ENCODE results near the gene BCAP31.
A peak's percentile ranks its signal among the peaks of the same experiment; 100 is the strongest.
"Not testable (repeated sequence)": the region's sequence is repeated elsewhere in the genome, so short reads cannot be mapped to it uniquely, and the experiment has no call there.

BCAP31 gene

GRCh38 chrX:153693216-153694086, 30.7 kb downstream of the BCAP31 start:
- DNase-seq: no peak

DNA sequence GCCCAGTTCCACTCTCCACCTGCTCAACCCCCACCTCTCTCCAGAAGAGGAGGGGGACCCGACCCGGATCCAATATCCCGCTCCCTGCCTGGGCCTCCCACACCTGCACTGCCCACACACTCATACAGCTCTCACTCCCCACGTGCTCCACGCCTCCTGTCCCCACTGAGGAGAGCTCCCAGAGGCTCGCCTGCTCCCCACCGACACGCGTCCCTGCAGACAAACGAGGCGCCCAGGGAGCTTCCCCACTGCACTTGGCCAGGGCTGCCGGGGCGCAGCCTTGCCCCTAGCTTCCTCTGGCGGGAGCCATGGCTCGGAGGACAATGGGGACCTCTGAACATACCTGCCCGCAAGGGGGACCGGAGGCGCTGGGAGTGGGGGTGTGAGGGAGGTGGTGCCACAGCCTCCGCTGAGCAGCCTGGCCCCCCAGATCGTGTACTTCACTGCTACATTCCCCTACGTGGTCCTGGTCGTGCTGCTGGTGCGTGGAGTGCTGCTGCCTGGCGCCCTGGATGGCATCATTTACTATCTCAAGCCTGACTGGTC, 31.5 kb downstream of the BCAP31 start:
- no peak for DNase-seq

DNA sequence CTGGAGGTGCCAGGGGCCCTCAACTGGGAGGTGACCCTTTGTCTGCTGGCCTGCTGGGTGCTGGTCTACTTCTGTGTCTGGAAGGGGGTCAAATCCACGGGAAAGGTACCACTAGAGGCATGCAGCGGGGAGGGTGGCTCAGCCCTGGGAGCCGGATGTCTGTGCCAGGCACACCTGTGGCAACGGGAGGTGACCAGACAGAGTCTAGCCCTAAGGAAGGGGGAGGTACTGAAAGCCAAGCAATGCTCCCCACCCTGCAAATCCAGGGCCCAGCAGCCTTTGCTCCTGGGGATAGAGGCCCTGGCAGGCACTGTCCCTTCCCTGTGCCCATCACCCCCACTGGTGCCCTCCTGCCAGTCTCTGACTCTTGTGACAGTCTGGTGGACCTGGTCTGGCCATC, 32.2 kb downstream of the BCAP31 start:
- no peak for DNase-seq

DNA sequence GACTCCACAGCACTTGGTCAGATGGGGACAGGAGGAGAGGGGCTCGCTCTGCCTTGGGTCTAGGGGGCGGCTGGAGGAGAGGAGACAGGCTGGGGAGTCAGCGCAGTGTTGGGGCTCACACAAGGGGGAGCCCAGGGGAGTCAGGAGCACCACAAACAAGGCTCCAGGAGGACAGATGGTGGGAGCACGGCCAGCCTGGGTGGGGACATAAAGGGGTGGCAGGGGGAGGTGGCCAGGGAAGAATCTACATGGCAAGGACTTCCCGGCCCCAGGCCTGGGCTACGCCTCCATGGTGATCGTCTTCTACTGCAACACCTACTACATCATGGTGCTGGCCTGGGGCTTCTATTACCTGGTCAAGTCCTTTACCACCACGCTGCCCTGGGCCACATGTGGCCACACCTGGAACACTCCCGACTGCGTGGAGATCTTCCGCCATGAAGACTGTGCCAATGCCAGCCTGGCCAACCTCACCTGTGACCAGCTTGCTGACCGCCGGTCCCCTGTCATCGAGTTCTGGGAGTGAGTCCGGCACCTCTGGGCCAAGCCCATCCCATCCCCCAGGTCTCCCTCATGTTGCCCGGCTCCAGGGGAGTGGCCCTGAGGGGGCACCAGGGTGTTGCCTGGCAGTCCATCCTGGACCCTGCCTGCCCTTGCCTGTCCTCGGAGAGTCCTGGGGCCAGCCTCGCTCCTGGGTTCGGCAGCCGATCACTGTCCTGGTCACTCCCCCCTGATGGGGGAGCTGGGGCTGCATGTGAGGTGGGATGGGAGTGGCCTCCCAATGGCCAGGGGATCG, 33.0 kb downstream of the BCAP31 start:
- not testable (repeated sequence) for DNase-seq

DNA sequence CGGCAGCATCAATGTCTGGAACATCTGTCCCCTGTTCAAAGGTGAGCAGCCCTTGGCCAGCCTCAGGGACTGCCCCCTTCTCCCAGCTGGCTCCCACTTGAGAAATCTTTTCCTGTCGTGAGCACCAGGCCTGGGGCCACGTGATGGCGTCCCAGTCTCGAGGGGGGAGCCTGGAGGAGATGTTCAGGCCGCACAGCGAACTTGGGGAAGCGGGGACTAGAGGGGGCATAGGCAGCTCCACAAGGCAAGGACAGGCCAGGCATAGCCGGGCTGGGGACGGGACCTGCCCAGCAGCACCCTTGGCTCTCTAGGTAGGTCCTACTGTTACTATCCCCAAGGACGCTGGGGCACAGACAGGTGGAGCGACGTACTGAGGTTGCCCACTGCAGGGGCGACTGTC, 33.7 kb downstream of the BCAP31 start:
- DNase-seq: no peak

- no peak for DNase-seq
Observed at GRCh38 chrX:153689654-153690465, 34.3 kb downstream of the BCAP31 start.

GRCh38 chrX:153688911-153689590, 35.1 kb downstream of the BCAP31 start:
- DNase-seq: no peak

DNA sequence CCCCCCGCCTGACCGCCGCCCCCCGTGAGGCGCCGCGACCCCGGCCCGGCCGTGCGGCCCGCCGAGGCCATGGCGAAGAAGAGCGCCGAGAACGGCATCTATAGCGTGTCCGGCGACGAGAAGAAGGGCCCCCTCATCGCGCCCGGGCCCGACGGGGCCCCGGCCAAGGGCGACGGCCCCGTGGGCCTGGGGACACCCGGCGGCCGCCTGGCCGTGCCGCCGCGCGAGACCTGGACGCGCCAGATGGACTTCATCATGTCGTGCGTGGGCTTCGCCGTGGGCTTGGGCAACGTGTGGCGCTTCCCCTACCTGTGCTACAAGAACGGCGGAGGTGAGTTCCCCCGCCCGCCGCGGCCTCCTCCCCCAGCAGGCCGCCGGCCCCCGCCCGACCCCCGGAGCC, 35.7 kb downstream of the BCAP31 start:
- DNase-seq: no peak

- no peak for DNase-seq
Observed at GRCh38 chrX:153688071-153688470, 36.1 kb downstream of the BCAP31 start.

DNA sequence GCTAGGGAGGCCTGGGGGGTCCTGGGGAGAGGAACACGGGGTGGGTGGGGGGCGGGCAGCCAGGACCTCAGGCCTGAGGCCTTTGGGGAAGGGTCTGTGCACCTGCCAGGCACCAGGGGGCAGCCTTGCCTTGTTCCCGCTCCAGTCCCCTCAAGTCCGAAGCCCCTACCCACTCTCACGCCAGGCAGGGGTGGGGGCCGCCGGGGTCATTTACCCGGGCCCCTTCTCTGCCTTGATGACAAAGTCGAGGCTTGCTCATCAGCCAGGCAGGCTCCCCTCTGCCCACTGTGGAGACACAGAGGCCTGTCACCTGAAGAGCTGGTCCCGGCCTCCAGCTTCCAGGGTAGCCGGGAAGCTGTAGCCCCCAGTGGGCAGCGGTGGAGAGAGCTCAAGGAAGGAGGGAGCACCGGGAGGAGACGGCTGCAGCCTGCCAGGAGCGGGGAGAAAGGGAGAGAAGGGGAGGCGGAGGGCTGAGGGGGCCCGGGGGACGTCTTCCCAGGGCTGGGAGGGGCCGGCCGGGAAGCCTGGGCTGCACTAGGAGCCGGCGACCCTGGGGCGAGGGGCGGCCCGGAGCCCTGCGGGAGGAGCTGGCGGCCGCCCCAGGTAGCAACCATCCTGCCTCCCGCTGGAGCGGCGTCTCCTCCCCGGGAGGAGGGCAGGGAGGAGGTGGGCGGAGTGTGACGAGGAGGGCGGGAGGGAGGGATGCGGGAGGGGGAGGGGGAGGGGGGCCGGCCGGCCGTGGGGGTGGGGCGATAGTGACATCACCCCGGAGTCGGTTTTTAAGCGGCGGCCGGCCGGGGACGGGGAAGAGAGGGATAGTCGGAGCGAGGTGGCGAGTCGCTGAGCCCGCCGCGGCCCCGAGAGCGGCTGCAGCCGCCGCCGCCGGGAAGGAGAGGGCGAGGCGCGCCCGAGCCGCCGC, 36.8 kb downstream of the BCAP31 start, which contains the start of gene SLC6A8:
Gene SLC6A8 (plus strand): TSS at position 806 of the 919 bp plus-strand sequence. CDS start 649 bp downstream, outside the sequence.
- DNase-seq: peak in 1 of 2 donors; percentile 25

DNA sequence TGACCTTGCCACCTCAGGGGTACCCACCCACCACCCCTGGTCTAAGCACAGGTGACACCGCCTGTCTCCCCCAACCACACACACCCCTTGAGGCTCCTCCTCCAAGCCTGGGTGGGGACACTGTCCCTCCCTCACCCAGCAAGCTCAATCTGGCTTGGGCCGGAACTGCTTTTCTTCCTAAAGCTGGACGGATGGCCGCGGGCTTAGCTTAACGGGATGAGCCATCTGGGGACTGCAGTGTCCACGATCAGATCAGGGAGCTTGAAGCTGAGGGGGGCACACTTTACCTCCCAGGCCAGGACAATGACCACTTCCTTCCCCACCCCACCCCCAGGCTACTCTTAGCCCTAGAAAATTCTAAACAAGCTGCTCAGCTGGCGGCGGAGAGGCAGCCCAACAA, 37.5 kb downstream of the BCAP31 start:
- DNase-seq: no peak

DNA sequence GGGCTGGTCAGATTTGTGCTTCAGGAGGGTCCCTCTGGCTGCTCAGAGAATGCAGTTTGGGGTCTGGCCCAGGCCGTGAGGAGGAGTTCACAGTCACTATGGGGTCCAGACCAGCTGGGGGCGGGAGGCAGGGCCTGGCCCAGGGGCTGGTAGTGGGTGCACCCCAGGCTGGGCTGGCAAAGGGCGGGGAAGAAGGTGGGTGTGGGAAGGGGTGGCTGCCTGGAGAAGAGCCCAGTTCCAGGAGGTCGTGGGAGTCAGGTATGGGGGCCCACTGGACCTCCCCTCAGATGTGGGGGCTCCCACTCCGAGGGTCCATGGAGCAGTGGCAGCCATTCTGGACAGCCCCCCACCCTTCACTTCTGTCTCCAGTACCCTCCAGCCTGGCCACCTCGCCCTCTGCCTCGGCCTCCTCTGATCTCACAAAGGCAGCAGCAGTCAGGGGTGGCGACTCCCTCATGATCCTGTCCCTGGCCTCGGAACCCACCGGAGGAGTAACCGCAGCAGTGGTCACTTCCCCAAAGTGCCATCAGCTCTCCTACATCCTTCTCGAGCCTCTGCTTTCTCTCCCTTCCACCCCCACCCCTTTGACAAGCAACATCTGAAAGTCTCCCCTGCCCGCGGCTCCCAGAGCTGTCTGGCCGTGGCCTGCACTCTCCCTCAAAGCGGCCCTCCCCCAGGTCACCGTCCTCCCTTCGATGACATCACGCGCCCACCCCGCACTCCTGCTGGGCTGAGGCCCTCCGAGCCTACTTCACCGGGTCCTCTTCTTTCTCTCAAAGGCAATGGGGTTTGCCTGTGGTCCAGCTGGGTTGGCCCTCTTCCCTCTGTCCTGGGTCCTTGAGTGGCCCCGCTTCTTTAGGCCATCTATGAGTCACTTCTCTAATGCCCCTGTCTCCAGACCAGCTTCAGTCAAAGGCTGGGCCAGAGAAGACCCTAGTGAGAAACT, 38.2 kb downstream of the BCAP31 start:
- DNase-seq: no peak

- DNase-seq: no peak
Observed at GRCh38 chrX:153685156-153685536, 39.0 kb downstream of the BCAP31 start.

- no peak for DNase-seq
Observed at GRCh38 chrX:153684467-153685155, 39.6 kb downstream of the BCAP31 start.

GRCh38 chrX:153683486-153683885, 40.7 kb downstream of the BCAP31 start:
- DNase-seq: not testable (repeated sequence)

GRCh38 chrX:153681175-153681574, 43.0 kb downstream of the BCAP31 start:
- no peak for DNase-seq

DNA sequence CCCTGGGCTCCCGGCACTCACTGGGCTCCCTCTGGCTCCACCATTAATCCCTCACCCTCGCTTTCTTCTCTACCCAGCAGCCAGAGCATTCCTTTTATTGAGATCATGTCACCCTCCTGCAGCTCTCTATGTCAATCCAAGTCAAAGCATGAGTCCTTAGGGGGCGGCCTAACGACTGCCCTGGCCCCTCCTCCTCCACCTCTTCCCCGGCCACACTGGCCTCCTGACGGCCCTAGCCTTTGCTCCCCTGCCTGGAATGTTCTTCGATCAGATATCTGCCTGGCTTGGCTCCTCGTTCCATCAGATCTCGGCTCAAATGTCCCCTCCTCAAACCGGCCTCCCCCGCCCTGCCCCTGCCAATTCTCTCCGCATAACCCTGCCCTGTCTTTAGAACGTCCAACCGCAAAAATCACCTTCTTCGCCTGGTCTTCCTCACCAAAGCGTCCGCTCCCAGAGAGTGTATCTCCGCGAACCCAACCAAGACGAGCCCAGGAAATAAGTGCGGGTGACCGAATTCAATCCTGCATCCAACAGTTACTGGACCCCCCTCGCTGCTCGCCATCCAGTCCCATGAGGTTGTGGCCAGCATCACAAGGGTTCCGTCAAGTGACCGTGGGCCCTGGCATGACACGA, 49.9 kb downstream of the BCAP31 start:
- no peak for DNase-seq

DNA sequence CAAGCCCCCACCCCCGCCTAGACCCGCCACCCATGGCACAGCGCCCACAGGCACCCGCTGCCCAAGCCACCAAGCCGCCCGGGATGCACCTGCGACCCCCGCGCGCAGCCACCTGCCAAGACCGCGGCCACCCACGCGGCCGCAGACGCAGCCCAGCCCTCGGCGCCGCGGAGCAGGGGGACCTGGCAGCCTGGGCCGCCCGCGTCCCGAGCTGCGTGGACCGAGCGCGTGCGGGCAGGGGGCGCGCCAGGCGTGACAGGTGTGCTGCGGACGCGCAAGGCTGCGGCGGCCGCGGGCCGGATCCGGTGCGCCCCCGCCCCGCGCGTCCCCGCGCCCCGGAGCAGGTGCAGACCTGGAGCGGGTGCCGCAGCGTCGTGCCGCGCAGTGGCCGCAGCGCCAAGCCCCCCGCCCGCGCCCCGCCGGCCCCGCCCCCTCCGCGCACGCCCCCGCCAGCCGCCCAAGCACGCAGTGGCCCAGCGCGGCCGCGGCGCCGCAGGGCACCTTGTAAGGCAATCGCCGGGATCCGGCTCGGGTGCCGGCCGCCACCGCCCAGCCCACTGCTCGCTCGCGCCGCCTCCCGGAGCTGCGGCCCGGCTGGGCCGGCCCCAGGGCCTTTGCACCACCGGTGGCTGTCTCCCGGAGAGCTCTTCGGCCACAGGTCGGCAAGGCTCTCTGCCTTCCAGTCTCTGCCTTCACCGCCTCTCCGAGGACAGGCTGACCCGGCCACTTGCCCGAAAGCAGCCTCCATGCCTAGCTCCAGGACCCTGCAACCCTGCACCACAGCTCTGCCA, 50.6 kb downstream of the BCAP31 start, which contains the start of gene PNCK:
Gene PNCK (minus strand): TSS at position 386 of the 791 bp plus-strand sequence. CDS start 737 bp downstream, outside the sequence.
- no peak for DNase-seq

All from bone marrow (tissue), 2 donors.